Stomach (tissue), 9 donors: ENCODE measurements around the gene KCNC3. TPM values are rescaled to one million over a fixed set of nuclear protein-coding genes. Genes with fewer than 3 reads are reported as not detected.

ENCODE experiments used
- DNase-seq, 2 donors: peaks; one replicate each; pipeline versions ENCODE4 v3.0.0 to v3.0.0-alpha.2; 2013 to 2019
- H3K27ac ChIP-seq, 5 donors: fragments of 200-600 bp in 4 of 5; sonication (generic) in 4 of 5; one replicate each; pipeline ENCODE4 v1.5.1; 2013 to 2019; ENCODE audit warnings: mild to moderate bottlenecking in 1 of 5, moderate library complexity in 1 of 5
- H3K27me3 ChIP-seq, 3 donors: fragments of 200-600 bp; sonication (generic); one replicate each; pipeline ENCODE4 v1.5.1; 2017 to 2019; ENCODE audit warnings: mixed run types in 1 of 3
- H3K36me3 ChIP-seq, 4 donors: fragments of 200-600 bp; sonication (generic); 1 replicate in 3 of 4; 2 replicates in 1 of 4; pipeline ENCODE4 v1.5.1; 2016 to 2019
- H3K4me1 ChIP-seq, 4 donors: fragments of 200-600 bp; sonication (generic); one replicate each; pipeline ENCODE4 v1.5.1; 2016 to 2019
- H3K4me3 ChIP-seq, 4 donors: fragments of 200-600 bp; sonication (generic) in 3 of 4; one replicate each; pipeline ENCODE4 v1.5.1; 2016 to 2019; ENCODE audit warnings: mild to moderate bottlenecking in 1 of 4
- H3K9me3 ChIP-seq, 4 donors: fragments of 200-600 bp; sonication (generic); one replicate each; pipeline ENCODE4 v1.5.1; 2016 to 2019
- CTCF ChIP-seq, 7 experiments: fragments of 450-650 bp in 4 of 7; fragments of 200-600 bp in 3 of 7; sonication (generic) in 3 of 7; IDR thresholded peaks; one replicate each; pipeline ENCODE4 v1.5.1; 2016 to 2019; ENCODE audit warnings: antibody characterized with exemption in 7 of 7, control low read depth in 2 of 7, mild to moderate bottlenecking in 1 of 7
- EP300 ChIP-seq: sonication (generic); formaldehyde crosslinking; IDR thresholded peaks from one replicate; pipeline ENCODE4 v1.6.1; 2017; ENCODE audit warnings: antibody characterized with exemption
- POLR2A ChIP-seq, 4 donors: fragments of 450-650 bp; IDR thresholded peaks; one replicate each; pipeline ENCODE4 v1.6.1; 2016; ENCODE audit warnings: antibody characterized with exemption in 4 of 4, control low read depth in 2 of 4, mild to moderate bottlenecking in 1 of 4, moderate library complexity in 1 of 4
- POLR2AphosphoS5 ChIP-seq, 3 donors: sonication (generic); formaldehyde crosslinking; IDR thresholded peaks; one replicate each; pipeline ENCODE4 v1.6.1; 2016; ENCODE audit warnings: antibody characterized with exemption in 3 of 3
- WGBS, 5 donors: extraction: QIAGEN DNeasy Blood & Tissue Kit in 3 of 5; methylation state at CpG; one replicate each; pipeline versions ENCODE4 v1.1.5 to v1.1.7; 2013 to 2018; 5-methylcytosine and 5-hydroxymethylcytosine counted together
- intact Hi-C: fragments of 100-400 bp; cut with DNase I; formaldehyde crosslinking; loops from one replicate; pipeline ENCODE4 v1.15.1; 2023; ENCODE audit warnings: low total_unique reads
- polyA plus RNA-seq, 3 donors: library from polyadenylated mRNA; stranded (reverse); fragments of 200-250 nt; gene quantifications; one replicate each; pipeline ENCODE4 v1.2.3, GENCODE V29; 2013
- total RNA-seq, 5 donors: library from RNA; depleted of rRNA; stranded (reverse); fragments of >200 nt; gene quantifications; one replicate each; pipeline versions ENCODE4 v1.1.0 to v1.2.3, GENCODE V29; 2014 to 2016
- donor health status: healthy with polysubstance abuse.
- donor health status: Bipolar disorder and iron deficiency.
- donor health status: healthy.

The KCNC3 gene
- total and polyA plus RNA-seq, 8 donors = 0.25 to 2.3 (median 0.41) TPM; not detected in 2

GRCh38 chr19:50368649-50369570 is 39.7 kb upstream of the KCNC3 start:
- TF ChIP-seq CTCF (IDR thresholded peaks at IDR 0.05) = peak in 6 of 7 experiments; percentile 13 to 93 (median 88)
- peak in 1 of 3 donors; percentile 55 for TF ChIP-seq POLR2AphosphoS5 (IDR thresholded peaks at IDR 0.05)
- TF ChIP-seq EP300 = no peak
- intact Hi-C loops = loop anchor here (5.0 kb wide), 1 partner anchor 88 kb away; no protein-coding TSS in a partner anchor
- Histone ChIP-seq H3K36me3 (no peaks in the 10 kb centered on the region), H3K9me3 (no peaks in the 10 kb centered on the region), H3K27me3 (no peaks in the 10 kb centered on the region), H3K27ac (peak overlapping the region; percentile 70 to 87 (median 79)), H3K4me3 (peak overlapping the region; percentile 62 to 81 (median 66)), H3K4me1 (peaks cover 0 to 13% (median 12%) of the 10 kb centered on the region in 4 donors)
- 6 to 13% (median 7%) methylated on average over 32 to 34 of the region's 34 CpGs for WGBS, 5 donors
- peak; percentile 87 to 95 for DNase-seq

DNA sequence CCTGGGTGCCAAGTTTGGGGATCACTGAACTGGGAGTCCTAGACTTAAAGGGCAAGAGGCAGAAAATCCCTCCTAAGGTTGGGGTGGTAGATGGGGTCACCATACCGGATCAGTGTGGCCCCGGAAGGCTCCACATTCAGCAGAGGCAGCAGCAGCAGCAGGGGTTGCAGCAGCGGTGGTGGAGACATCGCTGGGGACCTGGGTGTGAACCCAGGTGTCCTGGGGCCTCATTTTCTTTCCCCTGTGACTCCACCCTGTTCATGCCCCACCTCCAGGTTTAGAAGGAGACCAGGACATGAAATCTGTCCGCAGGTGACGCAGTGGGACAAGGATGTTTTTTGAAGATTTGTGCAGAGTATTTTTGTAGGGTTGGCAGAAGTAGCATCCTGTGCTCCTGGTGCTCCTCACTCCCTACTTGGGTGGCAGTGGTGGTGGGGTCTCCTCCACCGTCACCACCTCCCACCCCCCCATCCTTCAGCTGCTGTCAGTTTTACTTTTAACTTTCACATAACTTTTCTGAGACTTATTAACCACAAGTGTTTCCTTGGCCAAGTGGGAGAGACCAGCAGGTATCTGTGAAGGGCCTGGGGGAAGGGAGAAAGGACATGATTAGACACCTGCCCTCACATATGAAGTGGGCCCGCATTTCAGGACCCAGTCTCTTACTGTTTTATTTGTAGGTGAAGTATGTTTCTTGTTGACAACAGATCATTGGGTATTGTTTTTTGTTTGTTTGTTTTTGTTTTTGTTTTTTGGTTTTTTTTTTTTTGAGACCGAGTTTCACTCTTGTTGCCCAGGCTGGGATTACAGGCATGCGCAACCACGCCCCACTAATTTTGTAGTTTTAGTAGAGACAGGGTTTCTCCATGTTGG is 36.5 kb upstream of the KCNC3 start, which contains the start of gene NAPSA:
TSS of gene NAPSA (minus strand) at position 206 of the 873 bp plus-strand sequence. CDS start at position 188, 18 bp downstream.
- DNase-seq = no peak
- no peaks in the 10 kb centered on the region for H3K27me3 ChIP-seq
- intact Hi-C loops = loop anchor here (5.0 kb wide), 1 partner anchor 92 kb away; no protein-coding TSS in a partner anchor
- no peaks in the 10 kb centered on the region for H3K9me3 ChIP-seq
- no peak within 1 kb of the TSS for H3K4me3 ChIP-seq
- TF ChIP-seq POLR2AphosphoS5 (IDR thresholded peaks at IDR 0.05) = no peak
- no peak for TF ChIP-seq POLR2A (IDR thresholded peaks at IDR 0.05)
- no peak for TF ChIP-seq EP300
- TF ChIP-seq CTCF (IDR thresholded peaks at IDR 0.05) = no peak
- no peak within 1 kb of the TSS for H3K27ac ChIP-seq
- peaks cover 0 to 13% (median 12%) of the 10 kb centered on the region in 4 donors for H3K4me1 ChIP-seq
- 80 to 84% (median 83%) methylated on average over 11 of the region's 11 CpGs for WGBS, 5 donors
- H3K36me3 ChIP-seq = no peaks in the 10 kb centered on the region

- peaks cover 0 to 11% (median 5%) of the 10 kb centered on the region in 4 donors for H3K4me1 ChIP-seq
- TF ChIP-seq CTCF (IDR thresholded peaks at IDR 0.05) = no peak
- TF ChIP-seq POLR2A (IDR thresholded peaks at IDR 0.05) = no peak
- TF ChIP-seq EP300 = no peak
- TF ChIP-seq POLR2AphosphoS5 (IDR thresholded peaks at IDR 0.05) = no peak
- no peak overlapping the region for H3K27ac ChIP-seq
- no peaks in the 10 kb centered on the region for H3K9me3 ChIP-seq
- no peak for DNase-seq
- WGBS, 5 donors = 52 to 66% (median 57%) methylated on average over 11 of the region's 11 CpGs
- peaks cover 0 to 5% (median 0%) of the 10 kb centered on the region in 3 donors for H3K27me3 ChIP-seq
- no peak overlapping the region for H3K4me3 ChIP-seq
- no peaks in the 10 kb centered on the region for H3K36me3 ChIP-seq
- intact Hi-C loops = no loop called here
Measured at GRCh38 chr19:50362656-50363424, 33.7 kb upstream of the KCNC3 start.
